HepG2 (cell line): Measurements from ENCODE around the gene CKB. TPM values are rescaled to one million over a fixed set of nuclear protein-coding genes. Genes with fewer than 3 reads are reported as not detected.

ENCODE experiments used
- ATAC-seq: fragments of 200-7000 bp; cut with Tn5 transposase; 3 replicates; pipeline ENCODE4 v1.9.1; 2020; ENCODE audit warnings: mild to moderate bottlenecking, moderate library complexity
- BruUV-seq: library from RNA; stranded (reverse); fragments of 400-500 nt; replicated peaks from 2 replicates; lab custom pipeline; 2021; lab: Mats Ljungman, UMichigan
- CTCF ChIA-PET: fragments of 300-600 bp; formaldehyde crosslinking; extraction: SDS; loops from one replicate; lab custom pipeline; 2021; ENCODE audit warnings: low total read pairs, inconsistent platforms, low intra/inter-chr PET ratio; lab: Yijun Ruan, JAX
- POLR2A ChIA-PET: fragments of 350-600 bp; sonication (Branson Sonifier 250); formaldehyde crosslinking; loops from one replicate; lab custom pipeline; 2020; ENCODE audit warnings: antibody characterized with exemption, inconsistent platforms; lab: Yijun Ruan, JAX
- DNase-seq: peaks from one replicate; pipeline ENCODE4 v3.0.0-alpha.2; 2015; ENCODE audit warnings: low spot score
- FAIRE-seq: peaks from 3 replicates; lab custom pipeline; 2011; peaks lifted over from hg19 to GRCh38; lab: Jason Lieb, UNC
- H2AFZ ChIP-seq: one replicate; pipeline ENCODE4 v1.6.1; 2011; ENCODE audit warnings: low read length, inconsistent platforms
- H3K27ac ChIP-seq: fragments of 300-600 bp; 3 replicates; pipeline ENCODE4 v1.8.0; 2011; ENCODE audit warnings: mixed run types, mild to moderate bottlenecking, mixed read lengths, low read length, inconsistent platforms; ENCODE audit not compliant: insufficient read depth; ENCODE audit errors: extremely low read length
- H3K27me3 ChIP-seq, 2 experiments: fragments of 200-600 bp in 1 of 2; 2 replicates in 1 of 2; 3 replicates in 1 of 2; pipeline versions ENCODE4 v1.6.0 to v1.8.0; 2011; ENCODE audit warnings: low read length in 2 of 2, mild to moderate bottlenecking in 2 of 2, moderate library complexity in 2 of 2, inconsistent platforms in 1 of 2; ENCODE audit not compliant: insufficient read depth in 2 of 2, control insufficient read depth in 1 of 2
- H3K36me3 ChIP-seq, 2 experiments: fragments of 200-600 bp in 1 of 2; replicated peaks in 1 of 2; 2 replicates in 1 of 2; 3 replicates in 1 of 2; pipeline versions ENCODE4 v1.5.1 to v1.8.0; 2011; ENCODE audit warnings: low read length in 2 of 2, inconsistent platforms in 1 of 2; ENCODE audit not compliant: insufficient read depth in 2 of 2, control insufficient read depth in 1 of 2
- H3K4me1 ChIP-seq: 2 replicates; pipeline ENCODE4 v1.5.1; 2012; ENCODE audit warnings: low read length, inconsistent platforms; ENCODE audit not compliant: insufficient read depth
- H3K4me2 ChIP-seq: 2 replicates; pipeline ENCODE4 v1.6.0; 2011; ENCODE audit warnings: low read depth, low read length, inconsistent platforms
- H3K4me3 ChIP-seq, 3 experiments: fragments of 200-600 bp in 1 of 3; sonication (generic), shearing (Covaris generic) in 1 of 3; replicated peaks in 1 of 3; 2 replicates each; pipeline ENCODE4 v1.5.1; 2011 to 2016; ENCODE audit warnings: low read length in 3 of 3, inconsistent platforms in 2 of 3, low read depth in 2 of 3, mild to moderate bottlenecking in 2 of 3, control low read depth in 1 of 3, mixed read lengths in 1 of 3; ENCODE audit not compliant: insufficient read depth in 1 of 3
- H3K79me2 ChIP-seq: one replicate; pipeline ENCODE4 v1.6.1; 2011; ENCODE audit warnings: low read length, inconsistent platforms; ENCODE audit not compliant: insufficient read depth
- H3K9ac ChIP-seq: 2 replicates; pipeline ENCODE4 v1.6.0; 2011; ENCODE audit warnings: mild to moderate bottlenecking, low read depth, low read length, inconsistent platforms; ENCODE audit not compliant: insufficient read depth
- H3K9me3 ChIP-seq: 2 replicates; pipeline ENCODE4 v1.5.1; 2012; ENCODE audit warnings: mild to moderate bottlenecking, low read length
- H4K20me1 ChIP-seq: 2 replicates; pipeline ENCODE4 v1.6.0; 2011; ENCODE audit warnings: inconsistent platforms, mild to moderate bottlenecking, low read length, moderate library complexity; ENCODE audit not compliant: insufficient read depth
- JDP2 ChIP-seq: sonication (generic); formaldehyde crosslinking; IDR thresholded peaks from 2 replicates; pipeline ENCODE4 v1.8.1; 2022; ENCODE audit warnings: missing genetic modification reagents, borderline replicate concordance
- KIAA2018 ChIP-seq: sonication (generic); formaldehyde crosslinking; IDR thresholded peaks from 2 replicates; pipeline ENCODE4 v1.5.0; 2020; ENCODE audit warnings: mild to moderate bottlenecking, missing genetic modification reagents, borderline replicate concordance
- THAP9 ChIP-seq: sonication (generic); formaldehyde crosslinking; IDR thresholded peaks from 2 replicates; pipeline ENCODE4; 2020; ENCODE audit warnings: missing genetic modification reagents, mild to moderate bottlenecking, borderline replicate concordance
- ZNF383 ChIP-seq: sonication (generic); formaldehyde crosslinking; IDR thresholded peaks from 2 replicates; pipeline ENCODE4 v1.4.0; 2020; ENCODE audit warnings: missing genetic modification reagents, mild to moderate bottlenecking, borderline replicate concordance
- WGBS: methylation state at CpG from one replicate; pipeline ENCODE4 v1.1.6; 2017; ENCODE audit warnings: low lambda C conversion rate; 5-methylcytosine and 5-hydroxymethylcytosine counted together
- in situ Hi-C: cut with HindIII; loops from 2 replicates; pipeline ENCODE4 v1.10.0; 2017; ENCODE audit warnings: low pct_unique_long_range_greater_than_20kb; ENCODE audit not compliant: extremely low pct_ligation_motif_present
- intact Hi-C: fragments of 100-400 bp; cut with micrococcal nuclease; formaldehyde crosslinking; loops from one replicate; pipeline ENCODE4 v1.10.0; 2022; ENCODE audit not compliant: unreplicated experiment
- polyA plus RNA-seq, 8 experiments: library from polyadenylated mRNA; depleted of rRNA in 3 of 8; stranded (reverse) in 7 of 8; unstranded in 1 of 8; fragments of >200 nt; fragmentation: Illumina TruSeq in 4 of 8; extraction: Trizol in 4 of 8; gene quantifications; 2 replicates each; pipeline versions ENCODE4 v1.2.1 to v1.2.3, GENCODE V29; 2011 to 2016; ENCODE audit warnings: low read depth in 4 of 8, missing spikeins in 1 of 8, mixed read lengths in 1 of 8; ENCODE audit not compliant: insufficient read depth in 1 of 8
- total RNA-seq, 5 experiments: library from RNA; depleted of rRNA; stranded (reverse); fragments of >200 nt; fragmentation: Illumina TruSeq; extraction: Trizol; gene quantifications; 2 replicates each; pipeline ENCODE4 v1.2.3, GENCODE V29; 2016; ENCODE audit warnings: low read depth in 1 of 5
- TF ChIP-seq, protein P1 (sequence below): sonication (generic); formaldehyde crosslinking; IDR thresholded peaks from 2 replicates; pipeline ENCODE4 v1.8.1; 2023; ENCODE audit warnings: mild to moderate bottlenecking, inconsistent platforms, moderate library complexity, missing genetic modification reagents, borderline replicate concordance

Gene CKB
- total and polyA plus RNA-seq, 2 of the 13 experiments (the other 11 are each of a cell fraction or from before 2014, with no cell fraction given), result 82.3 to 217 TPM

DNA sequence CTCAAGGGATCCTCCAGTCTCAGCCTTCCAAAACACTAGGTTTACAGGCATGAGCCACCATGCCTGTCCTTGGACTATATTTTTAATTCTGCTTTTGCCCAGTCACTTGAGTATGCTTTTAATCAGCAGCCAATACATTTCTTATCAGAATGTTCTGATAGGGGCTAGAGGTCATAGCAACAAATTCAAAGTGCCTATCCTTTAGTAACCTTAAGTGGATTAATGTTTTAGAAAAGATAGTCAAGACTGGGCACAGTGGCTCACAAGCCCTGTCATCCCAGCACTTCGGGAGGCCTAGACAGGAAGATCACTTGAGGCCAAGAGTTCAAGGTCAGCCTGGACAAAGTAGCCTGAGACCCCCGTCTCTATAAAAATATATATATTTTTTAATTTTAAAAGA, 37.1 kb downstream of the CKB start:
- FAIRE-seq, result no peak
- ATAC-seq, result no peak
- DNase-seq, result no peak
- Histone ChIP-seq H3K27me3 (no peaks in the 10 kb centered on the region), H3K4me3 (no peak overlapping the region), H3K27ac (no peak overlapping the region), H3K9ac (no peak overlapping the region), H4K20me1 (no peaks in the 10 kb centered on the region), H2AFZ (no peak overlapping the region), H3K4me2 (no peak overlapping the region), H3K4me1 (no peaks in the 10 kb centered on the region), H3K79me2 (no peaks in the 10 kb centered on the region), H3K9me3 (no peaks in the 10 kb centered on the region), H3K36me3 (peaks cover 2 to 24% of the 10 kb centered on the region in 2 experiments)
- WGBS, result 96% methylated on average over 2 of the region's 2 CpGs
- intact Hi-C loops, result no loop called here
- ChIA-PET CTCF (no interaction called here), POLR2A (no interaction called here)
- TF ChIP-seq THAP9 (CRISPR knock-in tag), result no peak
- no peak for TF ChIP-seq JDP2
- in situ Hi-C loops, result no loop called here
- BruUV-seq, result no TSS peak

DNA sequence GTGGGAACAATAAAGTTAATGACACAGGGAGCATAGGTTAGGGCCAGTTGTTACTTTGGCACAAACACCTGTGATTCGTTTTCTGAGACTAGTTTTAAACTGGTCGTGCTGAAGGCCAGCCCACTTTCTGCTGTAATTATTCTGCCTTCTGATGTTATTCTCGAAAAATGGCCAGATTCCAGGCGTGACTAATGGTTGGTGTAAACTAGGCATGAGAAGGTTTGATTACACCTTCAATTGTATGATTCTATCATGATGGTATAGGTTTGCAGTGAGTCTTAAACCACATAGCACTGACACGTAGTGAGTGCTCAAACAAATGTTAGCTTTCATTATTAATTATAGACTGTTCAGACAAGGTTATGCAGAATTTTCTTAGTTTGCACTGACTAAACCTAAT, 39.0 kb downstream of the CKB start:
- 91% methylated on average over 5 of the region's 5 CpGs for WGBS
- no peaks in the 10 kb centered on the region for H3K4me1 ChIP-seq
- ATAC-seq (no peak), DNase-seq (no peak), FAIRE-seq (no peak)
- no peaks in the 10 kb centered on the region for H3K27me3 ChIP-seq
- intact Hi-C loops, result no loop called here
- H3K36me3 ChIP-seq, result peaks cover 3 to 26% of the 10 kb centered on the region in 2 experiments
- POLR2A ChIA-PET, result no interaction called here
- no peak overlapping the region for H2AFZ ChIP-seq
- no peaks in the 10 kb centered on the region for H3K9me3 ChIP-seq
- TSS peak; percentile 30 for BruUV-seq
- in situ Hi-C loops, result no loop called here
- no peak overlapping the region for H3K27ac ChIP-seq
- no peak overlapping the region for H3K4me2 ChIP-seq
- H3K79me2 ChIP-seq, result no peaks in the 10 kb centered on the region
- H3K4me3 ChIP-seq, result no peak overlapping the region
- H4K20me1 ChIP-seq, result no peaks in the 10 kb centered on the region
- H3K9ac ChIP-seq, result no peak overlapping the region
- CTCF ChIA-PET, result no interaction called here
- TF ChIP-seq ZNF383 (no peak), KIAA2018 (no peak)
- TF ChIP-seq, protein P1, sequence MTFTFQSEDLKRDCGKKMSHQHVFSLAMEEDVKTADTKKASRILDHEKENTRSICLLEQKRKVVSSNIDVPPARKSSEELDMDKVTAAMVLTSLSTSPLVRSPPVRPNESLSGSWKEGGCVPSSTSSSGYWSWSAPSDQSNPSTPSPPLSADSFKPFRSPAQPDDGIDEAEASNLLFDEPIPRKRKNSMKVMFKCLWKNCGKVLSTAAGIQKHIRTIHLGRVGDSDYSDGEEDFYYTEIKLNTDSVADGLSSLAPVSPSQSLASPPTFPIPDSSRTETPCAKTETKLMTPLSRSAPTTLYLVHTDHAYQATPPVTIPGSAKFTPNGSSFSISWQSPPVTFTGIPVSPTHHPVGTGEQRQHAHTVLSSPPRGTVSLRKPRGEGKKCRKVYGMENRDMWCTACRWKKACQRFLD, result no peak
